GM12878 (cell line): ENCODE data around the gene BTBD3. TPM values are rescaled to one million over a fixed set of nuclear protein-coding genes. Genes with fewer than 3 reads are reported as not detected.

Source experiments
- ATAC-seq: fragments of 200-7000 bp; cut with Tn5 transposase; 3 replicates; pipeline ENCODE4 v1.9.1; 2020; ENCODE audit warnings: mild to moderate bottlenecking, moderate library complexity
- BruUV-seq: library from RNA; stranded (reverse); fragments of 400-500 nt; replicated peaks from 2 replicates; lab custom pipeline; 2021; lab: Mats Ljungman, UMichigan
- CTCF ChIA-PET: fragments of 300-600 bp; sonication (Branson Sonifier 250); formaldehyde crosslinking; extraction: SDS; loops from one replicate; lab custom pipeline; 2021; ENCODE audit warnings: inconsistent platforms; lab: Yijun Ruan, JAX
- POLR2A ChIA-PET: fragments of 350-600 bp; formaldehyde crosslinking; extraction: SDS; loops from one replicate; lab custom pipeline; 2021; ENCODE audit warnings: inconsistent platforms; lab: Charles Lee
- RAD21 ChIA-PET: fragments of 300-600 bp; sonication (Branson Sonifier 250); formaldehyde crosslinking; loops from one replicate; lab custom pipeline; 2023; ENCODE audit warnings: antibody characterized with exemption; ENCODE audit not compliant: unreplicated experiment; lab: Charles Lee
- SMC1A ChIA-PET: fragments of 300-600 bp; sonication (Branson Sonifier 250); formaldehyde crosslinking; loops from one replicate; lab custom pipeline; 2023; ENCODE audit not compliant: unreplicated experiment, uncharacterized antibody; lab: Charles Lee
- DNase-seq: peaks from one replicate; pipeline ENCODE4 v3.0.0-alpha.2; 2011; ENCODE audit warnings: low read depth, low spot score
- FAIRE-seq: peaks from 3 replicates; lab custom pipeline; 2011; peaks lifted over from hg19 to GRCh38; lab: Jason Lieb, UNC
- H2AFZ ChIP-seq: 2 replicates; pipeline ENCODE4 v1.6.0; 2011; ENCODE audit warnings: low read depth, low read length, control low read depth; ENCODE audit not compliant: control insufficient read depth
- H3K27ac ChIP-seq: 2 replicates; pipeline ENCODE4 v1.5.1; 2011; ENCODE audit warnings: control low read depth; ENCODE audit not compliant: control insufficient read depth, insufficient read depth
- H3K27me3 ChIP-seq, 2 experiments: replicated peaks in 1 of 2; 2 replicates each; pipeline versions ENCODE4 v1.6.0 to v1.6.1; 2011; ENCODE audit warnings: low read length in 1 of 2; ENCODE audit not compliant: control insufficient read depth in 2 of 2, insufficient read depth in 2 of 2
- H3K36me3 ChIP-seq, 2 experiments: 2 replicates each; pipeline ENCODE4 v1.5.1; 2011; ENCODE audit warnings: low read length in 1 of 2; ENCODE audit not compliant: control insufficient read depth in 2 of 2, insufficient read depth in 2 of 2
- H3K4me1 ChIP-seq: 2 replicates; pipeline ENCODE4 v1.6.1; 2011; ENCODE audit warnings: mild to moderate bottlenecking, low read length, moderate library complexity, mixed read lengths; ENCODE audit not compliant: control insufficient read depth, insufficient read depth
- H3K4me2 ChIP-seq: 2 replicates; pipeline ENCODE4 v1.6.0; 2011; ENCODE audit warnings: control low read depth; ENCODE audit not compliant: control insufficient read depth, insufficient read depth
- H3K4me3 ChIP-seq: fragments of 200-600 bp; sonication (generic); 2 replicates; pipeline ENCODE4 v1.5.1; 2016
- H3K79me2 ChIP-seq: 2 replicates; pipeline ENCODE4 v1.6.0; 2011; ENCODE audit warnings: low read length; ENCODE audit not compliant: control insufficient read depth, insufficient read depth
- H3K9ac ChIP-seq: 2 replicates; pipeline ENCODE4 v1.8.0; 2011; ENCODE audit warnings: low read length, control low read depth, mixed read lengths; ENCODE audit not compliant: control insufficient read depth, insufficient read depth
- H3K9me3 ChIP-seq: replicated peaks from 3 replicates; pipeline ENCODE4 v1.5.1; 2011; ENCODE audit warnings: mild to moderate bottlenecking, low read length; ENCODE audit not compliant: control insufficient read depth, insufficient read depth
- H4K20me1 ChIP-seq: 2 replicates; pipeline ENCODE4 v1.6.0; 2011; ENCODE audit not compliant: control insufficient read depth, insufficient read depth
- BCL11A ChIP-seq: IDR thresholded peaks from 2 replicates; pipeline ENCODE4 v1.6.1; 2011; ENCODE audit warnings: low read depth, low read length
- CHD4 ChIP-seq: fragments of 200-600 bp; sonication (generic); IDR thresholded peaks from 2 replicates; pipeline ENCODE4 v1.6.1; 2016; ENCODE audit warnings: mild to moderate bottlenecking
- FOS ChIP-seq: IDR thresholded peaks from 3 replicates; pipeline ENCODE4 v1.6.1; 2011; ENCODE audit warnings: borderline replicate concordance; ENCODE audit not compliant: insufficient read length; ENCODE audit errors: extremely low read depth
- GATAD2B ChIP-seq: fragments of 450-650 bp; conservative IDR thresholded peaks from 2 replicates; pipeline ENCODE4 v1.6.1; 2017; ENCODE audit warnings: low read depth, mild to moderate bottlenecking, moderate library complexity
- MYB ChIP-seq: fragments of 150-350 bp; IDR thresholded peaks from 2 replicates; pipeline ENCODE4 v1.6.1; 2014; ENCODE audit warnings: mild to moderate bottlenecking, low read depth, low read length, borderline replicate concordance
- NR2F1 ChIP-seq: fragments of 450-650 bp; conservative IDR thresholded peaks from 2 replicates; pipeline ENCODE4 v1.6.1; 2017; ENCODE audit warnings: mild to moderate bottlenecking
- RELA ChIP-seq: fragments of 450-650 bp; IDR thresholded peaks from 2 replicates; pipeline ENCODE4 v1.8.0; 2014; ENCODE audit warnings: borderline replicate concordance; ENCODE audit not compliant: partially characterized antibody
- SP1 ChIP-seq: IDR thresholded peaks from one replicate; pipeline ENCODE4 v1.6.1; 2011; ENCODE audit warnings: low read depth, low read length
- SREBF1 ChIP-seq: IDR thresholded peaks from 2 replicates; pipeline ENCODE4 v1.6.1; 2012; ENCODE audit warnings: mild to moderate bottlenecking, low read length
- STAT1 ChIP-seq: fragments of 450-650 bp; conservative IDR thresholded peaks from 2 replicates; pipeline ENCODE4 v1.6.1; 2014; ENCODE audit warnings: antibody characterized with exemption, mild to moderate bottlenecking
- ZNF207 ChIP-seq: fragments of 450-650 bp; IDR thresholded peaks from 2 replicates; pipeline ENCODE4 v1.6.1; 2014; ENCODE audit warnings: antibody characterized with exemption, mild to moderate bottlenecking, borderline replicate concordance
- ZNF274 ChIP-seq: IDR thresholded peaks from one replicate; pipeline ENCODE4 v1.8.0; 2011; ENCODE audit not compliant: insufficient read length, insufficient read depth
- ZNF384 ChIP-seq: IDR thresholded peaks from 2 replicates; pipeline ENCODE4 v1.6.1; 2012; ENCODE audit warnings: low read depth, mild to moderate bottlenecking, low read length, improper control_type of control experiment, borderline replicate concordance
- ZNF687 ChIP-seq: fragments of 450-650 bp; IDR thresholded peaks from 2 replicates; pipeline ENCODE4 v1.6.1; 2017; ENCODE audit warnings: mild to moderate bottlenecking, moderate library complexity
- ZSCAN29 ChIP-seq: fragments of 450-650 bp; IDR thresholded peaks from 2 replicates; pipeline ENCODE4 v1.6.1; 2017; ENCODE audit warnings: mild to moderate bottlenecking, moderate library complexity
- WGBS: methylation state at CpG from one replicate; pipeline ENCODE4 v1.1.6; 2016; ENCODE audit warnings: low lambda C conversion rate; ENCODE audit not compliant: insufficient replicate concordance, insufficient coverage; ENCODE audit errors: missing lambda C conversion rate; 5-methylcytosine and 5-hydroxymethylcytosine counted together
- in situ Hi-C: fragments of 300-500 bp; cut with MboI; formaldehyde crosslinking; loops from 9 replicates; pipeline ENCODE4 v1.14.3; 2018; ENCODE audit warnings: mixed read lengths
- intact Hi-C: fragments of 100-400 bp; cut with micrococcal nuclease; formaldehyde crosslinking; loops from one replicate; pipeline ENCODE4 v1.14.2; 2022; ENCODE audit not compliant: unreplicated experiment
- polyA plus RNA-seq, 11 experiments: library from polyadenylated mRNA; depleted of rRNA in 4 of 11; unstranded in 6 of 11; stranded (reverse) in 5 of 11; fragments of >200 nt; fragmentation: Nextera tagmentation in 4 of 11; fragmentation: Illumina TruSeq in 1 of 11; extraction: Ambion mirVana in 4 of 11; extraction: Trizol in 1 of 11; gene quantifications; 1 replicate in 1 of 11; 2 replicates in 10 of 11; pipeline versions ENCODE4 v1.2.1 to v1.2.3, GENCODE V29; 2011 to 2016; ENCODE audit warnings: inconsistent platforms in 2 of 11, missing spikeins in 2 of 11, low read depth in 1 of 11
- total RNA-seq, 4 experiments: library from RNA; depleted of rRNA in 3 of 4; stranded (reverse); fragments of >200 nt in 3 of 4; fragmentation: Illumina TruSeq in 1 of 4; extraction: Trizol in 1 of 4; gene quantifications; 2 replicates each; pipeline versions ENCODE4 v1.2.1 to v1.2.3, GENCODE V29; 2013 to 2021

The BTBD3 gene
- total and polyA plus RNA-seq, 10 of the 15 experiments (the other 5 are each of a cell fraction or from before 2014, with no cell fraction given): 0.02 to 12.8 (median 0.23) TPM

- DNase-seq: no peak
- no peaks in the 10 kb centered on the region for H3K4me1 ChIP-seq
- H3K9me3 ChIP-seq: no peaks in the 10 kb centered on the region
- H3K4me2 ChIP-seq: no peak overlapping the region
- no peaks in the 10 kb centered on the region for H3K27me3 ChIP-seq
- H3K36me3 ChIP-seq: no peaks in the 10 kb centered on the region
- SMC1A ChIA-PET: no interaction called here
- 63% methylated on average over 3 of the region's 3 CpGs for WGBS
- TF ChIP-seq STAT1: no peak
- no peak for TF ChIP-seq CHD4
- TF ChIP-seq, all 136 proteins: peak for 0
- no TSS peak for BruUV-seq
- Histone ChIP-seq H3K27ac (no peak overlapping the region), H2AFZ (no peak overlapping the region), H3K4me3 (no peak overlapping the region), H3K9ac (no peak overlapping the region), H3K79me2 (no peaks in the 10 kb centered on the region), H4K20me1 (no peaks in the 10 kb centered on the region)
- ChIA-PET POLR2A (no interaction called here), RAD21 (no interaction called here), CTCF (no interaction called here)
- in situ Hi-C loops (no loop called here), intact Hi-C loops (no loop called here)
- ATAC-seq (no peak), FAIRE-seq (no peak)
These were observed 34.0 kb downstream of the BTBD3 start for GRCh38 chr20:11951696-11952095.

- ChIA-PET RAD21 (no interaction called here), CTCF (no interaction called here), SMC1A (no interaction called here), POLR2A (interaction anchor here (0.7 kb wide), 1 partner anchor 146 kb away, joined by 6 read pairs; no protein-coding TSS in a partner anchor)
- no TSS peak for BruUV-seq
- H3K27ac ChIP-seq: no peak overlapping the region
- in situ Hi-C loops: no loop called here
- H3K4me2 ChIP-seq: no peak overlapping the region
- H2AFZ ChIP-seq: no peak overlapping the region
- ATAC-seq (no peak), DNase-seq (no peak), FAIRE-seq (no peak)
- intact Hi-C loops: no loop called here
- H3K9me3 ChIP-seq: no peaks in the 10 kb centered on the region
- H3K36me3 ChIP-seq: no peaks in the 10 kb centered on the region
- WGBS: 32% methylated on average over 4 of the region's 4 CpGs
- no peak overlapping the region for H3K9ac ChIP-seq
- H3K4me3 ChIP-seq: no peak overlapping the region
- H4K20me1 ChIP-seq: no peaks in the 10 kb centered on the region
- no peaks in the 10 kb centered on the region for H3K27me3 ChIP-seq
- no peaks in the 10 kb centered on the region for H3K79me2 ChIP-seq
- no peaks in the 10 kb centered on the region for H3K4me1 ChIP-seq
- TF ChIP-seq FOS (no peak), GATAD2B (no peak), ZNF207 (no peak), ZNF687 (no peak), MYB (no peak), ZNF274 (no peak), ZNF384 (no peak), ZSCAN29 (no peak), BCL11A (no peak), RELA (no peak), NR2F1 (no peak), SREBF1 (no peak), SP1 (no peak)
These were observed 34.9 kb downstream of the BTBD3 start for GRCh38 chr20:11952639-11953038.
